ENCODE measurements around the gene FTO. TPM values are rescaled to one million over a fixed set of nuclear protein-coding genes. Genes with fewer than 3 reads are reported as not detected.
A peak's percentile ranks its signal among the peaks of the same experiment; 100 is the strongest.

The FTO gene
- total and polyA plus RNA-seq, 2 of the 13 experiments (the other 11 are each of a cell fraction or from before 2014, with no cell fraction given): 41.6 to 55.8 TPM

- TF ChIP-seq ZNF543 (CRISPR knock-in tag; IDR thresholded peaks at IDR 0.05) (no peak), SOX5 (CRISPR knock-in tag; IDR thresholded peaks at IDR 0.05; ENCODE audit: borderline replicate concordance) (peak; percentile 58; the same call in 1 of the 2 replicates), ZNF207 (IDR thresholded peaks at IDR 0.05; ENCODE audit: borderline replicate concordance) (no peak), PPARG (CRISPR knock-in tag; conservative IDR thresholded peaks at IDR 0.05) (no peak), ATF6 (CRISPR knock-in tag; conservative IDR thresholded peaks at IDR 0.05) (no peak), CCDC6 (CRISPR knock-in tag; IDR thresholded peaks at IDR 0.05) (no peak), PRDM10 (CRISPR knock-in tag; IDR thresholded peaks at IDR 0.05; ENCODE audit: low read depth) (no peak), MTF2 (CRISPR knock-in tag; IDR thresholded peaks at IDR 0.05; ENCODE audit: borderline replicate concordance) (no peak; the same call in 1 of the 2 replicates), FOXP4 (CRISPR knock-in tag; IDR thresholded peaks at IDR 0.05) (peak; percentile 86), CREM (IDR thresholded peaks at IDR 0.05) (no peak), CREM (CRISPR knock-in tag; IDR thresholded peaks at IDR 0.05) (no peak), IRF9 (CRISPR knock-in tag; IDR thresholded peaks at IDR 0.05; ENCODE audit: borderline replicate concordance) (no peak), SPEN (CRISPR knock-in tag; IDR thresholded peaks at IDR 0.05; ENCODE audit: low read depth) (no peak; the same call in 1 of the 2 replicates), ZFYVE20 (CRISPR knock-in tag; IDR thresholded peaks at IDR 0.05; ENCODE audit: borderline replicate concordance, low read depth) (no peak), PBX3 (CRISPR knock-in tag; IDR thresholded peaks at IDR 0.05; ENCODE audit: borderline replicate concordance) (no peak)
Measured at GRCh38 chr16:54175169-54175551, 471.2 kb downstream of the FTO start (continued).
